Hematopoietic multipotent progenitor cell treated with erythropoietin and hydrocortisone succinate and interleukin-3 and kit ligand, for 15 days (in vitro differentiated cells): ENCODE data around the gene EREG.
"Not testable (repeated sequence)": the region's sequence is repeated elsewhere in the genome, so short reads cannot be mapped to it uniquely, and the experiment has no call there.

ENCODE experiments used
- DNase-seq: peaks from one replicate; pipeline ENCODE4 v3.0.0-alpha.2; 2015; ENCODE audit warnings: low spot score

The EREG gene

GRCh38 chr4:74364652-74365491 is at the start of gene EREG:
Gene EREG (plus strand): TSS chr4:74365145. CDS start chr4:74365309, 164 bp downstream.
- no peak for DNase-seq

GRCh38 chr4:74315376-74315775 is 49.6 kb upstream of the EREG start:
- DNase-seq: no peak

GRCh38 chr4:74316397-74316796 is 48.5 kb upstream of the EREG start:
- DNase-seq: no peak

GRCh38 chr4:74317616-74318246 is 47.2 kb upstream of the EREG start:
- DNase-seq: no peak

- no peak for DNase-seq
Measured at GRCh38 chr4:74318276-74318675, 46.7 kb upstream of the EREG start.

- no peak for DNase-seq
Measured at GRCh38 chr4:74319470-74319869, 45.5 kb upstream of the EREG start.

GRCh38 chr4:74320559-74321118 is 44.3 kb upstream of the EREG start:
- DNase-seq: peak; percentile 67

GRCh38 chr4:74322301-74322700 is 42.6 kb upstream of the EREG start:
- DNase-seq: no peak

GRCh38 chr4:74323663-74324062 is 41.3 kb upstream of the EREG start:
- DNase-seq: no peak

GRCh38 chr4:74324262-74324661 is 40.7 kb upstream of the EREG start:
- no peak for DNase-seq

GRCh38 chr4:74325886-74326285 is 39.1 kb upstream of the EREG start:
- no peak for DNase-seq

GRCh38 chr4:74327762-74328161 is 37.2 kb upstream of the EREG start:
- no peak for DNase-seq

GRCh38 chr4:74328501-74328900 is 36.4 kb upstream of the EREG start:
- DNase-seq: no peak

- DNase-seq: no peak
Measured at GRCh38 chr4:74329307-74329706, 35.6 kb upstream of the EREG start.

GRCh38 chr4:74330295-74330750 is 34.6 kb upstream of the EREG start:
- peak; percentile 36 for DNase-seq

GRCh38 chr4:74331252-74331651 is 33.7 kb upstream of the EREG start:
- no peak for DNase-seq

GRCh38 chr4:74331944-74332343 is 33.0 kb upstream of the EREG start:
- no peak for DNase-seq

- DNase-seq: no peak
Measured at GRCh38 chr4:74334636-74335035, 30.3 kb upstream of the EREG start.

GRCh38 chr4:74335341-74336021 is 29.5 kb upstream of the EREG start:
- DNase-seq: no peak

GRCh38 chr4:74338792-74339333 is 26.1 kb upstream of the EREG start:
- DNase-seq: no peak

GRCh38 chr4:74339501-74339900 is 25.4 kb upstream of the EREG start:
- no peak for DNase-seq

GRCh38 chr4:74340421-74340820 is 24.5 kb upstream of the EREG start:
- not testable (repeated sequence) for DNase-seq
